Transverse colon (tissue), 4 donors: ENCODE results near the gene DERA.

Source experiments
- CTCF ChIP-seq, 5 experiments: fragments of 200-600 bp in 3 of 5; fragments of 450-650 bp in 2 of 5; sonication (generic) in 3 of 5; IDR thresholded peaks; 1 replicate in 2 of 5; 2 replicates in 3 of 5; pipeline ENCODE4 v1.5.1; 2016 to 2017; ENCODE audit warnings: antibody characterized with exemption in 5 of 5, inconsistent platforms in 3 of 5, mild to moderate bottlenecking in 2 of 5, moderate library complexity in 1 of 5
- POLR2A ChIP-seq: fragments of 450-650 bp; IDR thresholded peaks from one replicate; pipeline ENCODE4 v1.6.1; 2016; ENCODE audit warnings: antibody characterized with exemption, mild to moderate bottlenecking, moderate library complexity
- POLR2AphosphoS5 ChIP-seq, 3 donors: sonication (generic); formaldehyde crosslinking; IDR thresholded peaks; one replicate each; pipeline ENCODE4 v1.6.1; 2016; ENCODE audit warnings: antibody characterized with exemption in 3 of 3

- TF ChIP-seq CTCF (IDR thresholded peaks at IDR 0.05), result no peak
- no peak for TF ChIP-seq POLR2A
- no peak for TF ChIP-seq POLR2AphosphoS5 (IDR thresholded peaks at IDR 0.05)
Measured at GRCh38 chr12:16034136-16034817, 123.1 kb downstream of the DERA start.
